ENCODE results near the gene CCDC194. TPM values are rescaled to one million over a fixed set of nuclear protein-coding genes. Genes with fewer than 3 reads are reported as not detected.

CCDC194 gene
- not detected for polyA plus RNA-seq (ENCODE audit: insufficient read length in 10 of 10)
- long read RNA-seq, donor 1: 0 reads
- long read RNA-seq, donor 2: 0 reads
- long read RNA-seq, donor 3: 0 reads
- long read RNA-seq, donor 4: 0 reads
- long read RNA-seq, donor 5: 0 reads
- long read RNA-seq, donor 6: 0 reads
- long read RNA-seq, donor 7, partial matches to known transcripts: 0 of 1 reads
- long read RNA-seq, donor 7, other reads (novel, unspliced or antisense): 0 of 1 reads
- long read RNA-seq, donor 8: 0 reads
- long read RNA-seq, donor 9: 0 reads

GRCh38 chr19:17393914-17394313 lies at the start of gene CCDC194:
TSS of gene CCDC194 (minus strand) at chr19:17394196. CDS start at chr19:17394158, 38 bp downstream.
- no peak for DNase-seq

- peak; percentile 56 to 85 (median 83) for DNase-seq
Observed at GRCh38 chr19:17441241-17442021, 47.4 kb upstream of the CCDC194 start.

- DNase-seq: no peak
Observed at GRCh38 chr19:17436874-17437267, 42.9 kb upstream of the CCDC194 start.

DNA sequence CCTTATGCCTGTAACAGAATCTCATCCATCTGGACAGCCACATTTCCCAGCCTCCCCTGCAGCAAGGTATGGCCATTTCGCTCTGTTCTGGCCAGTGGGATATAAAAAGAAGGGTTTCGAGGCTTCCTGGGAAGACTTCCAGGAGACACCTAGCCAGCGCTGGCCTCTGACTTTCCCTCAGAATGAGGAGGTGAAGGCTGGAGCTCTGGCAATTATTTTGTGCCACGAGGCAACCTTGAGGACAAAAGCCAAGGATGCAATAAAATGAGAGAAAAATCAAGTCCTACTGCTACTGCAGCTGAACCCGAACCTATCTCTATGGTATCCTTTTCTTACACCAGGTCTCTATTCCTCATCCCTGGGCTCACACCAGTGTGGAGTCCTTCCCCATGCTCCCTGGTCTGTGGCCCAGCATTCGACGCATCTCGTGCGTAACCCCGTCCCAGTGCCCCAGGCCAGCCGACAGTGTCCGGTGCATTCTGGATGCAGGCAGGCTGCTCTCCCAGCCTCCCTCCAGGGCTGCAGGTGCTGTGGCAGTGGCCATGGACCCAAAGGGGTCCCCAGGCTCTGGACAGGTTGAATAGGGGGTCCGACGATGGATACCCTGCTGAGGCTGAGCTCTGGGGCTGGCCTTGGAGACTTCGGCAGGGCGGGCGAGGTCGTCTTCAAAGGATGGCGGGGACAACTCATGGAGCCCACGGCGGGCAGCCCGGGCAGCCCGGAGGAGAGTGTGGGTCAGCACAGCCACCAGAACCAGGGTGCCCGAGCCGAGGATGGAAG lies 42.3 kb upstream of the CCDC194 start:
- DNase-seq: no peak

DNA sequence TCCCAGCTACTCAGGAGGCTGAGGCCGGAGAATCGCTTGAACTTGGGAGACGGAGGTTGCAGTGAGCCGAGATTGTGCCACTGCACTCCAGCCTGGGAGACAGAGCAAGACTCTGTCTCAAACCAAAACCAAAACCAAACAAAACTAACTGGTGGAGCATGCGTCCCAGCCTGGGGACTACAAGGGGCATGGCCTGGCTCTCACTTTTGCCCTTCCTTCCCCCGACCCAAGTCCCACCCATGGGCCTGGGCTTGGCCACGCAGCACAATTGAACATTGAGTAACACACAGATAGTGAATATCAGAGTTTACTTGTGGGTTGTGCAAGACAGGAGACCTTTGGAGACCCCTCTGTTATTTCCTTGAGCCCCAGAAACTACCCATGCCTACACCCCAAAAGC lies 41.2 kb upstream of the CCDC194 start:
- DNase-seq: no peak

DNA sequence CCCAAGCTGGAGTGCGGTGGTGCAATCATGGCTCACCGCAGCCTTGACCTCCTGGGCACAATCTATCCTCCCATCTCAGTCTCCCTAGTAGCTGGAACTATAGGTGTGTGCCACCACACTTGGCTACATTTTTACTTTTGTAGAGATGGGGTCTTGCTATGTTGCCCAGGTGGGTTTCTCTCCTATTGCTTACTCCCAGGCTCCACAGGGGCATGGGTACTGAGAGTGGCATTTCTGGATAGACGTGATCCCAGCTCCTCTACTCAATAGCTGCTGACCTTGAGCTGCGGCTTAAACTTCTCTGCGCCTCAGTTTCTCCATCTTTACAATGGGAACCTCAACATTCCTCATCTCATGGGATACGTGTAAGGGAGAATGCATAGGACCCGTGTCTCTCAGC lies 37.4 kb upstream of the CCDC194 start:
- no peak for DNase-seq

DNA sequence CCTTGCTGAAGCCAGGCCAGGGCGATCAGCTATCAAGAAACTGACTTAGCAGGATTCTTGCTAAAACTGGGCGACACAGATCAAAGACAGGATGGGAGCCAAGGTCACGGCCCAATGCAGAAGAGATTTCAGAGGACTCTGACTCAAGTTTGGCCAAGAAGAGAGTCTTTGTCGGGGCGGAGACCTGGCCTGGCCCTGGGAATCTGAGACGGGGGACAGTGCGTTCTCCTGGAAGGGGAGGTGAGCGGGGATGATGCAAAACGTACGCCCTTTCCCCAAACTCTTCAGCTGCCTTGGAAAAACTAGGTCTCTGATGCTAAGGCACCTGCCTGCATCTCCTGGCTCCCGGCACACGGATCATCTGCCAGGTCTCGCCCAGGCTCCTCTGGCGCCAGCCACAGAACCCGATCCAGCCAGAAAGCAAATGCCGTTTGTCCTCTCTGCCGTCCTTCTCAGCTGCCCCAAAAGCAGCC lies 35.7 kb upstream of the CCDC194 start:
- DNase-seq: peak in 2 of 3 donors; percentile 49 to 64

- peak in 2 of 3 donors; percentile 42 to 67 for DNase-seq
Observed at GRCh38 chr19:17424743-17425365, 30.9 kb upstream of the CCDC194 start.

GRCh38 chr19:17423429-17424208 lies 29.6 kb upstream of the CCDC194 start:
- no peak for DNase-seq

DNA sequence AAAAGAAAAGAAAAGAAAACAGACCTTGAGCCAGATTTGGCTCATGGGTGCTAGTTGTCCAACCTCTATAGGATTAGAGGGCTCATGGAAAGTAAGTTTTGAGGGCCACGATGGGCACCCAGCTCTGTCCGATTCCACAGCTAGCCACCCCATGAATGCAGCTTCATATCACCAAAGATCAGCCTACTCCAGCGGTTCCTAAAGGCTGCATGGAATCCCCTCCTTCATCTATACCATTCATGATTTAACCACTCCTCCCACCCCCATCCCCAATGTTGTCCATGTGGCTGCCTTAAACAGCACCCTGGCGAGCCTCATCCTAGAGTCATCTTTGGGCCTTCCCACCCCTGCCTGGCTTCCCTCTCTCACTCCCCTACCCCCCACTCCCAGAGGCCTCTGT lies 27.9 kb upstream of the CCDC194 start:
- DNase-seq: no peak

- DNase-seq: peak in 1 of 3 donors; percentile 65
Observed at GRCh38 chr19:17420475-17420924, 26.5 kb upstream of the CCDC194 start.

- peak; percentile 99 to 100 (median 100) for DNase-seq
Observed at GRCh38 chr19:17419621-17420474, 25.9 kb upstream of the CCDC194 start, which contains the start of gene MVB12A. TSS of gene MVB12A (plus strand) at chr19:17420047. CDS start at chr19:17420136, 89 bp downstream.

DNA sequence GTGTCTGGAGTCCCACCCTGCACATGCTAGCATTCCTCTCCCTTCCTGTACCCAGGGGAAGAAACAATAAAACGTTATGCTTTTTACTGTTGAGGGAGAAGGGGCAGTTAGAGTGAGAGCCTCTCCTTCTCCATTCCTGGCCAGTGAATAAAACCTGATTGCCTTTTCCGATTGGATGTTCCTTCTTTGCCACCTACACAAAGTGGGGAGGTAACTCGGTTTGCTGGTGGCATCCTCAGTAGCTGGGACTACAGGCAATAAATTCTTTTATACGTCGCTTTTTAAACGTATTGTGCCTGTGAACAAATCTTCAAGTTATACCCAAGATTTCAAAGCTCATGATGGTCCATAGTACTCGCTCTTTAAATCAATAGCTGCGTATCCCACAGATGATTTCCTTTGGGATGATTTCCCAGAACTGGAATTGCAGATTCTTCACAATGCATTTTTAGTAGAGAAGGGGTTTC lies 25.2 kb upstream of the CCDC194 start:
- peak in 1 of 3 donors; percentile 45 for DNase-seq

GRCh38 chr19:17418710-17419109 lies 24.7 kb upstream of the CCDC194 start:
- no peak for DNase-seq

DNA sequence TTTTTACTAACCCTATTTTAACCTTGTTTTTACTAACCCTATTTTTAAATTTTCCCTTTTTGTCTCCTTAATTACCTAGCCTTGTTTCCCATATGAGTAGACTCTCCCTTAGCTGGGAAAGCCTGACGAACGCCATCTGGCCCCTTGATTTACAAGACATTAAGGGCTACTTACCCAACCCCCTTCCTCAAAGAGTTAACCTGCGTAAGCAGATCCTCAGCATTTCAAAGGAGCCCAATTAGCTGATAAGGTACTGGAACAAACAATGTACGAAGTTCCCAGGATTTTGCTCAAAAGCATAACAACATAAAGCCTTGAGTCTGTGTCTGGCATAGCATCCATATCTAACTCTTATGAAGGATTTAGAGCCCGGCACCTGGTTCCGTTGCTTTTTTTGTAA lies 21.1 kb upstream of the CCDC194 start:
- DNase-seq: no peak

- no peak for DNase-seq
Observed at GRCh38 chr19:17414097-17414496, 20.1 kb upstream of the CCDC194 start.

GRCh38 chr19:17411801-17412200 lies 17.8 kb upstream of the CCDC194 start:
- DNase-seq: no peak

DNA sequence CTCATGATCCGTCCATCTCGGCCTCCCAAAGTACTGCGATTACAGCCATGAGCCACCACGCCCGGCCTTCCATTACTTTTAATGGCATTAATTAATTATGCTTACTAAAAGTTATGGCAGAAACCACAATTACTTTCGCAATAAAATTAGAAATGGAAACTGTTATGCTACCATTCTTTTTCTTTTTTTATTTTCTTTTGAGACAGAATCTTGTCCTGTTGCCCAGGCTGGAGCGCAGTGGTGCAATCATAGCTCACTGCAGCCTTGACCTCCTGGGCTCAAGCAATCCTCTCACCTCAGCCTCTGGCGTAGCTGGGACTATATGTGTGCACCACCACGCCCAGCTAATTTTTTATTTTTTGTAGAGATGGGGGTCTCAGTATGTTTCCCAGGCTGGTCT lies 16.0 kb upstream of the CCDC194 start:
- DNase-seq: no peak

- DNase-seq: no peak
Observed at GRCh38 chr19:17406887-17407196, 12.8 kb upstream of the CCDC194 start.
